Measurements from ENCODE around the gene MLLT6.

DNA sequence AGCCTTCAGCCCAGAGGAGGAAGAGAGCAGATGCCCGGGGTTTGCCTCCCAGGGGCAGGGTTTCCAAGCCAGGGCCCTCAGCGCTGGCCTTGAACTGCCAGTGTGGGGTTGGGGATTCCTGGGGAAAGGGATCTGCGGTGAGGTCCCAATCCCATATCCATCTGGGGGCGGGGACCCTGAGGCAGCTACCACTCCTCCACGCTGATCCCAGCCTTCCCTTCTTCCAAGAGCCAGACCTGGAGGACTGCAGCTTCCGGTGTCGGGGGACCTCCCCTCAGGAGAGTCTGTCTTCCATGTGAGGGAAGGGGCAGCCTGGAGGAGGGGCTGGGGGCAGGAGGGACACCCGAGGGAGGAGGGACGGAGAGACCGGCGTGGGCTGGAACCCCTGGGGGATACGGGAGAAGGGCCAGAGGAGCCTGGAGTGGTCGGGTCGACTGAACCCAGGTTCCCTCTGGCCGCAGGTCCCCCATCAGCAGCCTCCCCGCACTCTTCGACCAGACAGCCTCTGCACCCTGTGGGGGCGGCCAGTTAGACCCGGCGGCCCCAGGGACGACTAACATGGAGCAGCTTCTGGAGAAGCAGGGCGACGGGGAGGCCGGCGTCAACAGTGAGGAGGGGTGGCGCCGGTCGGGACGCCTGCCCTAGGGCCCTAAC, 14.3 kb downstream of the MLLT6 start:
- TF ChIP-seq, protein P1, sequence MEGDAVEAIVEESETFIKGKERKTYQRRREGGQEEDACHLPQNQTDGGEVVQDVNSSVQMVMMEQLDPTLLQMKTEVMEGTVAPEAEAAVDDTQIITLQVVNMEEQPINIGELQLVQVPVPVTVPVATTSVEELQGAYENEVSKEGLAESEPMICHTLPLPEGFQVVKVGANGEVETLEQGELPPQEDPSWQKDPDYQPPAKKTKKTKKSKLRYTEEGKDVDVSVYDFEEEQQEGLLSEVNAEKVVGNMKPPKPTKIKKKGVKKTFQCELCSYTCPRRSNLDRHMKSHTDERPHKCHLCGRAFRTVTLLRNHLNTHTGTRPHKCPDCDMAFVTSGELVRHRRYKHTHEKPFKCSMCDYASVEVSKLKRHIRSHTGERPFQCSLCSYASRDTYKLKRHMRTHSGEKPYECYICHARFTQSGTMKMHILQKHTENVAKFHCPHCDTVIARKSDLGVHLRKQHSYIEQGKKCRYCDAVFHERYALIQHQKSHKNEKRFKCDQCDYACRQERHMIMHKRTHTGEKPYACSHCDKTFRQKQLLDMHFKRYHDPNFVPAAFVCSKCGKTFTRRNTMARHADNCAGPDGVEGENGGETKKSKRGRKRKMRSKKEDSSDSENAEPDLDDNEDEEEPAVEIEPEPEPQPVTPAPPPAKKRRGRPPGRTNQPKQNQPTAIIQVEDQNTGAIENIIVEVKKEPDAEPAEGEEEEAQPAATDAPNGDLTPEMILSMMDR (IDR thresholded peaks at IDR 0.05): no peak
- TF ChIP-seq SIN3A (IDR thresholded peaks at IDR 0.05; ENCODE audit: borderline replicate concordance, insufficient read depth, low read depth, low read length) (no peak), POLR2AphosphoS5 (IDR thresholded peaks at IDR 0.05; ENCODE audit: low read depth, low read length) (no peak), TCF7L2 (IDR thresholded peaks at IDR 0.05; ENCODE audit: low read depth, low read length) (no peak)

Measured in Panc1 (cell line).